CD14-positive monocyte (primary cell): ENCODE results near the gene PRDM11. TPM values are rescaled to one million over a fixed set of nuclear protein-coding genes. Genes with fewer than 3 reads are reported as not detected.

ENCODE experiments used
- DNase-seq, 3 donors: peaks; one replicate each; pipeline ENCODE4 v3.0.0-alpha.2; 2011 to 2022
- H2AFZ ChIP-seq: 2 replicates; pipeline ENCODE4 v1.6.0; 2012; ENCODE audit warnings: mild to moderate bottlenecking, low read depth, low read length, inconsistent platforms; ENCODE audit not compliant: insufficient read depth, poor library complexity, severe bottlenecking
- H3K27ac ChIP-seq, 2 donors: 1 replicate in 1 of 2; 2 replicates in 1 of 2; pipeline ENCODE4 v1.5.1; 2012 to 2013; ENCODE audit warnings: low read length in 2 of 2, control low read depth in 1 of 2, inconsistent platforms in 1 of 2, low read depth in 1 of 2, mild to moderate bottlenecking in 1 of 2
- H3K27me3 ChIP-seq, 2 donors: one replicate each; pipeline versions ENCODE4 v1.6.0 to v1.6.1; 2011 to 2013; ENCODE audit warnings: low read length in 2 of 2; ENCODE audit not compliant: control insufficient read depth in 2 of 2, insufficient read depth in 2 of 2
- H3K36me3 ChIP-seq, 2 donors: replicated peaks in 1 of 2; 1 replicate in 1 of 2; 2 replicates in 1 of 2; pipeline versions ENCODE4 v1.5.1 to v1.6.1; 2012 to 2013; ENCODE audit warnings: low read length in 2 of 2, control low read depth in 1 of 2, inconsistent platforms in 1 of 2, mild to moderate bottlenecking in 1 of 2; ENCODE audit not compliant: insufficient read depth in 2 of 2, control insufficient read depth in 1 of 2
- H3K4me1 ChIP-seq, 2 donors: 1 replicate in 1 of 2; 2 replicates in 1 of 2; pipeline versions ENCODE4 v1.5.1 to v1.6.1; 2012 to 2013; ENCODE audit warnings: low read length in 2 of 2, control low read depth in 1 of 2, inconsistent platforms in 1 of 2, mild to moderate bottlenecking in 1 of 2, moderate library complexity in 1 of 2; ENCODE audit not compliant: insufficient read depth in 2 of 2, control insufficient read depth in 1 of 2
- H3K4me2 ChIP-seq: replicated peaks from 2 replicates; pipeline ENCODE3; 2012; ENCODE audit warnings: low read length, moderate library complexity, mild to moderate bottlenecking; ENCODE audit not compliant: poor library complexity, severe bottlenecking; ENCODE audit errors: extremely low read depth
- H3K4me3 ChIP-seq, 3 experiments: fragments of 200-600 bp in 1 of 3; sonication (generic) in 1 of 3; replicated peaks in 1 of 3; 1 replicate in 2 of 3; 2 replicates in 1 of 3; pipeline ENCODE4 v1.5.1; 2011 to 2013; ENCODE audit warnings: low read length in 3 of 3, mild to moderate bottlenecking in 3 of 3, control low read depth in 2 of 3, low read depth in 2 of 3, inconsistent platforms in 1 of 3, moderate library complexity in 1 of 3
- H3K79me2 ChIP-seq: 2 replicates; pipeline ENCODE4 v1.6.0; 2012; ENCODE audit warnings: mild to moderate bottlenecking, control low read depth, inconsistent platforms, low read length, moderate library complexity; ENCODE audit not compliant: insufficient read depth
- H3K9ac ChIP-seq: 2 replicates; pipeline ENCODE4 v1.6.0; 2017; ENCODE audit warnings: low read length, mild to moderate bottlenecking; ENCODE audit not compliant: insufficient read depth, poor library complexity, severe bottlenecking
- H3K9me3 ChIP-seq, 2 donors: replicated peaks in 1 of 2; 1 replicate in 1 of 2; 2 replicates in 1 of 2; pipeline versions ENCODE4 v1.5.1 to v1.6.1; 2012 to 2013; ENCODE audit warnings: low read length in 2 of 2, control low read depth in 1 of 2; ENCODE audit not compliant: control insufficient read depth in 1 of 2, insufficient read depth in 1 of 2
- H4K20me1 ChIP-seq: 2 replicates; pipeline ENCODE4 v1.6.0; 2012; ENCODE audit warnings: mild to moderate bottlenecking, low read length, control low read depth, moderate library complexity; ENCODE audit not compliant: insufficient read depth
- H3K27ac Mint-ChIP-seq, 7 donors: one replicate each; pipeline ENCODE4 v1.8.0; 2020; ENCODE audit warnings: mild to moderate bottlenecking in 7 of 7, mixed read lengths in 7 of 7, moderate library complexity in 6 of 7, inconsistent platforms in 2 of 7
- H3K27me3 Mint-ChIP-seq, 3 donors: one replicate each; pipeline ENCODE4 v1.8.0; 2021 to 2022; ENCODE audit warnings: low read depth in 3 of 3, mild to moderate bottlenecking in 3 of 3, mixed read lengths in 3 of 3, moderate library complexity in 3 of 3, inconsistent platforms in 1 of 3
- H3K36me3 Mint-ChIP-seq, 2 donors: one replicate each; pipeline ENCODE4 v1.8.0; 2020; ENCODE audit warnings: mixed read lengths in 2 of 2, inconsistent platforms in 1 of 2, mild to moderate bottlenecking in 1 of 2
- H3K4me1 Mint-ChIP-seq: one replicate; pipeline ENCODE4 v1.8.0; 2020; ENCODE audit warnings: mild to moderate bottlenecking, mixed read lengths
- H3K4me3 Mint-ChIP-seq, 2 donors: one replicate each; pipeline ENCODE4 v1.8.0; 2020; ENCODE audit warnings: mild to moderate bottlenecking in 2 of 2, mixed read lengths in 2 of 2, moderate library complexity in 1 of 2
- H3K9me3 Mint-ChIP-seq, 7 donors: one replicate each; pipeline ENCODE4 v1.8.0; 2020 to 2022; ENCODE audit warnings: mixed read lengths in 7 of 7, mild to moderate bottlenecking in 6 of 7, moderate library complexity in 6 of 7, inconsistent platforms in 2 of 7
- WGBS: methylation state at CpG from one replicate; pipeline ENCODE4 v1.1.5; 2013; ENCODE audit warnings: missing lambda C conversion rate; ENCODE audit not compliant: insufficient coverage; 5-methylcytosine and 5-hydroxymethylcytosine counted together
- intact Hi-C, 2 donors: fragments of 100-400 bp; cut with micrococcal nuclease; formaldehyde crosslinking; loops; one replicate each; pipeline versions ENCODE4 v1.15.0 to v1.15.1; 2023
- polyA plus RNA-seq, 3 donors: library from polyadenylated mRNA; depleted of rRNA in 1 of 3; unstranded in 2 of 3; stranded (reverse) in 1 of 3; fragments of 300-500 nt in 2 of 3; fragments of >200 nt in 1 of 3; fragmentation: Illumina TruSeq in 2 of 3; gene quantifications; 1 replicate in 2 of 3; 2 replicates in 1 of 3; pipeline ENCODE4 v1.2.3, GENCODE V29; 2012 to 2021
- TF ChIP-seq, protein P1 (sequence below): fragments of 200-600 bp; IDR thresholded peaks from one replicate; pipeline ENCODE4 v1.8.0; 2022; ENCODE audit warnings: antibody characterized with exemption, mild to moderate bottlenecking

Gene PRDM11
- polyA plus RNA-seq, 3 donors: 0.48 to 1.8 TPM; not detected in 1

DNA sequence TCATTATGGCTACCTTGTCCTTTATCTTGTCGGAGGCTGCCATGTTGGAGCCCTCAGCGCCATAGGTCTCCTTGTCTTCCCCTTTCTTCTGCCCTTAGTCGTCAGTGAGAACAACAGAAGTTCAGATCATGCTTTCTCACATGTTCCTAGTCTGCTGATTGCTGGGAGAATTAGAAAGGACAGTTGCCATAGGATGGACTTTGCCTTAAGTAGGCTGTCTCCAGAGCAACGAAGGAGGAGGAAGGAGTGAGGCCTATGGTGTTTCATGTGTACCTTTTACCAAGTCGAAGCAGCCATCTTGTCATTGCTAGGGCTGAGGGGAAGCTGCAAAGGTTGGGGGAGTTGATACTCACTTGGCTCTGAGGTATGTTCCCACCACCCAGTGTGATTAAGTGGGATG, 77.1 kb downstream of the PRDM11 start:
- TF ChIP-seq, protein P1, sequence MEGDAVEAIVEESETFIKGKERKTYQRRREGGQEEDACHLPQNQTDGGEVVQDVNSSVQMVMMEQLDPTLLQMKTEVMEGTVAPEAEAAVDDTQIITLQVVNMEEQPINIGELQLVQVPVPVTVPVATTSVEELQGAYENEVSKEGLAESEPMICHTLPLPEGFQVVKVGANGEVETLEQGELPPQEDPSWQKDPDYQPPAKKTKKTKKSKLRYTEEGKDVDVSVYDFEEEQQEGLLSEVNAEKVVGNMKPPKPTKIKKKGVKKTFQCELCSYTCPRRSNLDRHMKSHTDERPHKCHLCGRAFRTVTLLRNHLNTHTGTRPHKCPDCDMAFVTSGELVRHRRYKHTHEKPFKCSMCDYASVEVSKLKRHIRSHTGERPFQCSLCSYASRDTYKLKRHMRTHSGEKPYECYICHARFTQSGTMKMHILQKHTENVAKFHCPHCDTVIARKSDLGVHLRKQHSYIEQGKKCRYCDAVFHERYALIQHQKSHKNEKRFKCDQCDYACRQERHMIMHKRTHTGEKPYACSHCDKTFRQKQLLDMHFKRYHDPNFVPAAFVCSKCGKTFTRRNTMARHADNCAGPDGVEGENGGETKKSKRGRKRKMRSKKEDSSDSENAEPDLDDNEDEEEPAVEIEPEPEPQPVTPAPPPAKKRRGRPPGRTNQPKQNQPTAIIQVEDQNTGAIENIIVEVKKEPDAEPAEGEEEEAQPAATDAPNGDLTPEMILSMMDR: no peak
- no peak for DNase-seq
- Histone ChIP-seq H3K79me2 (no peaks in the 10 kb centered on the region), H3K4me3 (no peak overlapping the region), H4K20me1 (no peaks in the 10 kb centered on the region), H3K27me3 (no peaks in the 10 kb centered on the region), H3K9ac (no peak overlapping the region), H3K4me2 (no peak overlapping the region), H3K4me1 (no peaks in the 10 kb centered on the region), H3K9me3 (no peaks in the 10 kb centered on the region), H2AFZ (no peak overlapping the region), H3K36me3 (no peaks in the 10 kb centered on the region), H3K27ac (no peak overlapping the region)
- intact Hi-C loops: no loop called here
- Mint-ChIP-seq H3K9me3 (no peaks in the 10 kb centered on the region), H3K36me3 (peaks cover 12 to 15% of the 10 kb centered on the region in 2 donors), H3K27ac (no peak overlapping the region), H3K4me3 (no peak overlapping the region), H3K4me1 (no peaks in the 10 kb centered on the region), H3K27me3 (no peaks in the 10 kb centered on the region)
- WGBS: 89% methylated on average over 4 of the region's 5 CpGs

DNA sequence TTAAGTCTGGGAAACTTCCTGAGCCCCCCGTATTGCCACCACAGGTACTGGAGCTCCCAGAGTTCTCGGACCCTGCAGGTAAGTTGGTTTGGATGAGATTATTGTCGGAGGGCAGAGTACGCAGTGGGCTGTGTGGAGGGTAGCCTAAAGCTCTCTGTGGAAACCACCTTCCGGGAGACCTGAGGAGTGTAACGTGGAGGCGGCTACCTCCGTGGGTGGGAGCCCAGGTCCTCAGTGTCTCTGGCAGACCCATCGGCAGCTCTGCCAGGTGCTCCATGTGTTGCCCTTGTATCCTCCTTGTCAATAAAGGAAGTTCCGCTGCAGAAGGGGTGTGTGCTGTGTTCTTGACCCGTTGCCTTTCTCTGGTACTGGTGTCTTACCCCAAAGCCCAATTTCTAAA, 78.3 kb downstream of the PRDM11 start:
- no peak overlapping the region for H3K4me3 Mint-ChIP-seq
- H2AFZ ChIP-seq: no peak overlapping the region
- no peaks in the 10 kb centered on the region for H4K20me1 ChIP-seq
- intact Hi-C loops: no loop called here
- H3K9ac ChIP-seq: no peak overlapping the region
- H3K27ac Mint-ChIP-seq: no peak overlapping the region
- WGBS: 92% methylated on average over 9 of the region's 11 CpGs
- H3K36me3 ChIP-seq: no peaks in the 10 kb centered on the region
- no peak for DNase-seq
- H3K4me2 ChIP-seq: no peak overlapping the region
- TF ChIP-seq, protein P1: no peak
- H3K9me3 ChIP-seq: no peaks in the 10 kb centered on the region
- peaks cover 0 to 1% (median 0%) of the 10 kb centered on the region in 3 donors for H3K27me3 Mint-ChIP-seq
- H3K4me1 ChIP-seq: no peaks in the 10 kb centered on the region
- no peaks in the 10 kb centered on the region for H3K79me2 ChIP-seq
- no peak overlapping the region for H3K4me3 ChIP-seq
- no peaks in the 10 kb centered on the region for H3K4me1 Mint-ChIP-seq
- H3K27me3 ChIP-seq: no peaks in the 10 kb centered on the region
- H3K9me3 Mint-ChIP-seq: no peaks in the 10 kb centered on the region
- peaks cover 12 to 15% of the 10 kb centered on the region in 2 donors for H3K36me3 Mint-ChIP-seq
- H3K27ac ChIP-seq: no peak overlapping the region
